Neural progenitor cell (in vitro differentiated cells): ENCODE measurements around the gene AREL1.

Source experiments
- CTCF ChIP-seq: fragments of 200-600 bp; sonication (generic); IDR thresholded peaks from 2 replicates; pipeline ENCODE4 v1.5.1; 2017; ENCODE audit warnings: antibody characterized with exemption, mild to moderate bottlenecking
- EZH2 ChIP-seq: fragments of 200-600 bp; sonication (generic); IDR thresholded peaks from 2 replicates; pipeline ENCODE4 v1.6.1; 2017; ENCODE audit warnings: antibody characterized with exemption, mild to moderate bottlenecking, moderate library complexity

- TF ChIP-seq CTCF: no peak
- TF ChIP-seq EZH2: no peak
Observed at GRCh38 chr14:74685056-74685455, 27.8 kb downstream of the AREL1 start.
